OCI-LY7 (cell line): ENCODE data around the gene FBXO27. TPM values are rescaled to one million over a fixed set of nuclear protein-coding genes. Genes with fewer than 3 reads are reported as not detected.
"Not testable (repeated sequence)": the region's sequence is repeated elsewhere in the genome, so short reads cannot be mapped to it uniquely, and the experiment has no call there.

Experiments used
- BruUV-seq: library from RNA; stranded (reverse); fragments of 400-500 nt; replicated peaks from 2 replicates; lab custom pipeline; 2021; lab: Mats Ljungman, UMichigan
- CTCF ChIA-PET: fragments of 300-600 bp; sonication (Branson Sonifier 250); formaldehyde crosslinking; loops from one replicate; lab custom pipeline; 2022; ENCODE audit warnings: antibody characterized with exemption; ENCODE audit not compliant: unreplicated experiment; lab: Charles Lee
- POLR2A ChIA-PET: fragments of 300-600 bp; sonication (Branson Sonifier 250); formaldehyde crosslinking; loops from one replicate; lab custom pipeline; 2022; ENCODE audit warnings: antibody characterized with exemption; lab: Charles Lee
- DNase-seq: peaks from one replicate; pipeline ENCODE4 v3.0.0-alpha.2; 2015; ENCODE audit warnings: low spot score
- H2AFZ ChIP-seq: fragments of 200-600 bp; sonication (generic), shearing (Covaris generic); 2 replicates; pipeline ENCODE4 v1.6.1; 2014; ENCODE audit warnings: mild to moderate bottlenecking, antibody characterized with exemption, low read length, moderate library complexity
- H3K27ac ChIP-seq: fragments of 200-600 bp; sonication (generic); 2 replicates; pipeline ENCODE4 v1.5.1; 2014; ENCODE audit warnings: mixed run types, low read depth, mild to moderate bottlenecking, moderate library complexity, low read length, inconsistent platforms; ENCODE audit not compliant: poor library complexity, severe bottlenecking
- H3K36me3 ChIP-seq: fragments of 200-600 bp; sonication (generic); 2 replicates; pipeline ENCODE4 v1.6.1; 2014; ENCODE audit warnings: mild to moderate bottlenecking, antibody characterized with exemption, low read length, moderate library complexity, mixed read lengths; ENCODE audit not compliant: insufficient read depth
- H3K4me1 ChIP-seq: fragments of 200-600 bp; sonication (generic); 2 replicates; pipeline ENCODE4 v1.5.1; 2014; ENCODE audit warnings: mild to moderate bottlenecking, low read length; ENCODE audit not compliant: insufficient read depth, poor library complexity, severe bottlenecking
- H3K4me2 ChIP-seq: fragments of 200-600 bp; sonication (generic); 2 replicates; pipeline ENCODE4 v1.6.1; 2014; ENCODE audit warnings: mild to moderate bottlenecking, low read length
- H3K4me3 ChIP-seq: fragments of 200-600 bp; sonication (generic); 2 replicates; pipeline ENCODE4 v1.5.1; 2014; ENCODE audit warnings: mild to moderate bottlenecking, low read depth, low read length; ENCODE audit not compliant: poor library complexity, severe bottlenecking
- H3K79me2 ChIP-seq: fragments of 200-600 bp; sonication (generic); 2 replicates; pipeline ENCODE4 v1.6.1; 2016; ENCODE audit warnings: low read depth, mild to moderate bottlenecking, low read length, moderate library complexity, mixed read lengths; ENCODE audit not compliant: insufficient read depth
- H3K9me2 ChIP-seq: fragments of 200-600 bp; sonication (generic); 2 replicates; pipeline ENCODE4 v1.6.1; 2016; ENCODE audit warnings: mild to moderate bottlenecking, low read length, mixed read lengths; ENCODE audit not compliant: insufficient read depth
- H3K9me3 ChIP-seq: fragments of 200-600 bp; sonication (generic); 2 replicates; pipeline ENCODE4 v1.6.1; 2014; ENCODE audit warnings: mild to moderate bottlenecking, mixed run types, low read length, mixed read lengths
- H4K20me1 ChIP-seq: fragments of 200-600 bp; sonication (generic); 2 replicates; pipeline ENCODE4 v1.6.1; 2014; ENCODE audit warnings: mild to moderate bottlenecking, antibody characterized with exemption, low read length, moderate library complexity, mixed read lengths; ENCODE audit not compliant: insufficient read depth
- CTCF ChIP-seq: fragments of 200-600 bp; sonication (generic); conservative IDR thresholded peaks from 2 replicates; pipeline ENCODE4 v1.5.1; 2014; ENCODE audit warnings: mild to moderate bottlenecking, antibody characterized with exemption, low read length, moderate library complexity, mixed read lengths
- EZH2phosphoT487 ChIP-seq: fragments of 200-600 bp; sonication (generic); IDR thresholded peaks from 2 replicates; pipeline ENCODE4 v1.6.1; 2018; ENCODE audit warnings: low read depth, borderline replicate concordance, mild to moderate bottlenecking, mixed run types, antibody characterized with exemption, low read length, moderate library complexity, mixed read lengths
- intact Hi-C: fragments of 100-400 bp; cut with micrococcal nuclease; formaldehyde crosslinking; loops from one replicate; pipeline ENCODE4 v1.10.0; 2022; ENCODE audit not compliant: unreplicated experiment
- total RNA-seq, 2 experiments: library from RNA; depleted of rRNA in 1 of 2; stranded (reverse); fragments of >200 nt in 1 of 2; shearing (Covaris generic) in 1 of 2; gene quantifications; 2 replicates each; pipeline ENCODE4 v1.2.3, GENCODE V29; 2014 to 2022

Gene FBXO27
- total RNA-seq, 2 experiments from 2014 or later: 1.0 to 10.5 TPM

DNA sequence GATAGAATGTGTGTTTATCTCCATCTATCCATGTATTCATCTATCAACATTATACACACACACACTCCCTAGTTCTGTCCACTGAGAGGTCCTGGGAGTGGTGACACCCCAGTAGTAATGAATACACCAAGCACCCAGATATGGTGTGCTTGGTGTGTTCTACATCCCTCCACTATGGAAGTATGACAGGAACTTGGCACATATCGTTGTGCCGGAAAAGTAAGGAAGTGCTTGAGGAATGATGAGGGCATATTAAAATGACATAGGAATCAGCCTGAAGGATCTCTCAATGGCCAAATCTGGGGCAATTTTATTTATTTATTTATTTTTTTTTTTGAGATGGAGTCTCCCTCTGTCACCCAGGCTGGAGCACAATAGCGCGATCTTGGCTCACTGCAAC lies 28.6 kb downstream of the FBXO27 start:
- no peak for DNase-seq
- CTCF ChIA-PET: no interaction called here
- Histone ChIP-seq H3K79me2 (no peaks in the 10 kb centered on the region), H3K36me3 (no peaks in the 10 kb centered on the region), H3K4me1 (no peaks in the 10 kb centered on the region), H3K4me2 (no peak overlapping the region), H3K4me3 (no peak overlapping the region), H3K9me2 (no peaks in the 10 kb centered on the region), H3K9me3 (no peaks in the 10 kb centered on the region), H3K27ac (no peak overlapping the region), H4K20me1 (no peaks in the 10 kb centered on the region), H2AFZ (no peak overlapping the region)
- intact Hi-C loops: no loop called here
- TF ChIP-seq CTCF: no peak
- TF ChIP-seq EZH2phosphoT487: no peak
- no TSS peak for BruUV-seq
- POLR2A ChIA-PET: no interaction called here

- intact Hi-C loops: no loop called here
- H3K9me2 ChIP-seq: no peaks in the 10 kb centered on the region
- POLR2A ChIA-PET: interaction anchor here (0.6 kb wide), 1 partner anchor 226 kb away, joined by 7 read pairs; no protein-coding TSS in a partner anchor
- no peaks in the 10 kb centered on the region for H3K36me3 ChIP-seq
- DNase-seq: no peak
- no peaks in the 10 kb centered on the region for H3K9me3 ChIP-seq
- no peak overlapping the region for H3K4me3 ChIP-seq
- no peaks in the 10 kb centered on the region for H3K79me2 ChIP-seq
- H4K20me1 ChIP-seq: no peaks in the 10 kb centered on the region
- no peak overlapping the region for H2AFZ ChIP-seq
- BruUV-seq: no TSS peak
- no peak overlapping the region for H3K4me2 ChIP-seq
- TF ChIP-seq CTCF: no peak
- TF ChIP-seq EZH2phosphoT487: no peak
- H3K4me1 ChIP-seq: no peaks in the 10 kb centered on the region
- CTCF ChIA-PET: no interaction called here
- no peak overlapping the region for H3K27ac ChIP-seq
Observed at GRCh38 chr19:39003188-39003587, 29.2 kb downstream of the FBXO27 start.

- DNase-seq: no peak
- H3K4me3 ChIP-seq: no peak overlapping the region
- no peak overlapping the region for H3K4me2 ChIP-seq
- intact Hi-C loops: no loop called here
- no peaks in the 10 kb centered on the region for H3K4me1 ChIP-seq
- TF ChIP-seq EZH2phosphoT487: no peak
- no peaks in the 10 kb centered on the region for H3K9me2 ChIP-seq
- H3K36me3 ChIP-seq: no peaks in the 10 kb centered on the region
- no peak overlapping the region for H3K27ac ChIP-seq
- BruUV-seq: no TSS peak
- H2AFZ ChIP-seq: no peak overlapping the region
- CTCF ChIA-PET: no interaction called here
- H3K79me2 ChIP-seq: no peaks in the 10 kb centered on the region
- POLR2A ChIA-PET: no interaction called here
- H3K9me3 ChIP-seq: no peaks in the 10 kb centered on the region
- H4K20me1 ChIP-seq: no peaks in the 10 kb centered on the region
Observed at GRCh38 chr19:39001041-39001440, 31.3 kb downstream of the FBXO27 start.

DNA sequence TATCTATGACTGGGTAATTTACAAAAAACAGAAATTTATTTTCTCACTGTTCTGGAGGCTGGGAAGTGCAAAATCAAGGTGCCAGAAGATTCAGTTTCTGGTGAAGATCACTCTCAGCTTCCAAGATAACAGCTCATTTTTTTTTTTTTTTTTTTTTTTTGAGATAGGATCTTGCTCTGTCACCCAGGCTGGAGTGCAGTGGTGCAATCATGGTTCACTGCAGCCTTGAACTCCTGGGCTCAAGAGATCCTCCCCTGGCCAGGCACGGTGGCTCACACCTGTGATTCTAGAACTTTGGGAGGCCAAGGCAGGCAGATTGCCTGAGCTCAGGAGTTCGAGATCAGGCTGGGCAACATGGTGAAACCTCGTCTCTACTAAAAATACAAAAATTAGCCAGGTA lies 34.8 kb downstream of the FBXO27 start:
- BruUV-seq, H3K79me2 ChIP-seq, H3K4me1 ChIP-seq, H2AFZ ChIP-seq, H3K4me2 ChIP-seq, H3K4me3 ChIP-seq, DNase-seq, intact Hi-C loops, H3K36me3 ChIP-seq, H3K9me2 ChIP-seq, H3K27ac ChIP-seq, H4K20me1 ChIP-seq, H3K9me3 ChIP-seq: not testable (repeated sequence)
- ChIA-PET CTCF (interaction anchor here (0.6 kb wide), 1 partner anchor 33 kb away, joined by 5 read pairs; no protein-coding TSS in a partner anchor), POLR2A (interaction anchor here (0.6 kb wide), 1 partner anchor 195 kb away, joined by 4 read pairs; no protein-coding TSS in a partner anchor)
